Measurements from ENCODE around the gene GRXCR2. TPM values are rescaled to one million over a fixed set of nuclear protein-coding genes. Genes with fewer than 3 reads are reported as not detected.

Gene GRXCR2
- not detected for total RNA-seq

GRCh38 chr5:145872914-145873313 is at the start of gene GRXCR2:
GRXCR2 (minus strand) TSS chr5:145873014; CDS start chr5:145872968, 46 bp downstream.
- H3K36me3 Mint-ChIP-seq (ENCODE audit: low read depth) = no peaks in the 10 kb centered on the region
- DNase-seq = no peak
- ChIA-PET POLR2A (no interaction called here), CTCF (no interaction called here)
- no peak within 1 kb of the TSS for H3K4me3 Mint-ChIP-seq
- H3K27me3 Mint-ChIP-seq = peaks cover 11% of the 10 kb centered on the region
- no peak within 1 kb of the TSS for H3K27ac Mint-ChIP-seq
- H3K9me3 Mint-ChIP-seq = no peaks in the 10 kb centered on the region
- no peaks in the 10 kb centered on the region for H3K4me1 Mint-ChIP-seq

GRCh38 chr5:145922059-145922458 is 49.2 kb upstream of the GRXCR2 start:
- peaks cover 3% of the 10 kb centered on the region for H3K4me1 Mint-ChIP-seq
- no peaks in the 10 kb centered on the region for H3K36me3 Mint-ChIP-seq (ENCODE audit: low read depth)
- ChIA-PET CTCF (no interaction called here), POLR2A (no interaction called here)
- H3K4me3 Mint-ChIP-seq = no peak overlapping the region
- H3K9me3 Mint-ChIP-seq = no peaks in the 10 kb centered on the region
- DNase-seq = no peak
- no peak overlapping the region for H3K27ac Mint-ChIP-seq
- peaks cover 6% of the 10 kb centered on the region for H3K27me3 Mint-ChIP-seq

GRCh38 chr5:145921211-145921610 is 48.4 kb upstream of the GRXCR2 start:
- no peak for DNase-seq
- ChIA-PET CTCF (no interaction called here), POLR2A (no interaction called here)
- Mint-ChIP-seq H3K4me1 (peaks cover 3% of the 10 kb centered on the region), H3K27ac (no peak overlapping the region), H3K9me3 (no peaks in the 10 kb centered on the region), H3K27me3 (peaks cover 9% of the 10 kb centered on the region), H3K36me3 (ENCODE audit: low read depth) (no peaks in the 10 kb centered on the region), H3K4me3 (no peak overlapping the region)

- Mint-ChIP-seq H3K36me3 (ENCODE audit: low read depth) (no peaks in the 10 kb centered on the region), H3K9me3 (no peaks in the 10 kb centered on the region), H3K27ac (no peak overlapping the region), H3K4me3 (no peak overlapping the region), H3K4me1 (peaks cover under 1% of the 10 kb centered on the region), H3K27me3 (peaks cover 9% of the 10 kb centered on the region)
- DNase-seq = no peak
- ChIA-PET CTCF (interaction anchor here (0.5 kb wide), 1 partner anchor 1906 kb away, joined by 4 read pairs; no protein-coding TSS in a partner anchor), POLR2A (no interaction called here)
Measured at GRCh38 chr5:145920542-145921210, 47.9 kb upstream of the GRXCR2 start.

DNA sequence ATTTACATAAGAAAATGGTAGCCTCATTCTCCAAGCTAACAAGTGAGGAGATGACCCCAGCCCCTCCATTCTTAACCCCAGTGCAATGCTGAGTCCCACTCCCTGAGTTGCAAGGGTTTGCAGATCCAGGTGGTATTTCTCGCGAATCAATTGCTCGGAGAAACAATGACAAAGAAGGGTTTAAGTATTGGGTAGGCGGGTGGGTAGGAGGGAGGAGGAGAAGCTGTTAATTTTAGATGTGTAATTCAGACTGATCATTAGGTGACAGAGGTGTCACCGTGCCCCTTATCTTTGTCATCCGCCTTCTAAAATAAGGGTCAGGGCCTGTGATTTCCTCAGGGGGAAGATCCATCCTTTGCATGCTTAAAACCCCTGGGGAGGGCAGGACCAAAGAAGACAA is 46.6 kb upstream of the GRXCR2 start:
- no peak overlapping the region for H3K4me3 Mint-ChIP-seq
- ChIA-PET POLR2A (no interaction called here), CTCF (no interaction called here)
- no peaks in the 10 kb centered on the region for H3K4me1 Mint-ChIP-seq
- no peaks in the 10 kb centered on the region for H3K36me3 Mint-ChIP-seq (ENCODE audit: low read depth)
- H3K27me3 Mint-ChIP-seq = peaks cover 9% of the 10 kb centered on the region
- no peak overlapping the region for H3K27ac Mint-ChIP-seq
- no peak for DNase-seq
- no peaks in the 10 kb centered on the region for H3K9me3 Mint-ChIP-seq

DNA sequence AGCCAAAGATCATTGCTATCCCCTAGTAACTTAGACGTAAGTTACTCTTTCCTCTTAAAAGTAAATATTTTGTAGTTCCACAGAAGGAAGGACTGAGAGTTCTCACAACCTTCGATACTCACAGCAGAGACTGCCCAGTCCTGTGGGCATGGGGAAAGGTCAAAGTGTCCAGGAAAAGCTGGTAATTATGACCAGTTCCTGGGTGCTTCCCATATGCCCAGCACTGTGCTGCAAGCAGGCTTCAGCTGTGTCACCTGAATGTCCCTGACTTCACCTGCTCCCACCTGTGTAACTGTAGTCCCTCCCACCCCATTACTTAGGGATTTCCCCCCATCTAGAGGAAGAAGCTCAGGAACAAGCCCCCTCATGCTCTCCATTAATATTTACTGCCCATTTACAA is 45.6 kb upstream of the GRXCR2 start:
- no peaks in the 10 kb centered on the region for H3K36me3 Mint-ChIP-seq (ENCODE audit: low read depth)
- peaks cover 9% of the 10 kb centered on the region for H3K27me3 Mint-ChIP-seq
- no peak for DNase-seq
- H3K9me3 Mint-ChIP-seq = no peaks in the 10 kb centered on the region
- POLR2A ChIA-PET = no interaction called here
- CTCF ChIA-PET = interaction anchor here (0.9 kb wide), 1 partner anchor 9 kb away, joined by 3 read pairs; no protein-coding TSS in a partner anchor
- no peak overlapping the region for H3K27ac Mint-ChIP-seq
- no peaks in the 10 kb centered on the region for H3K4me1 Mint-ChIP-seq
- no peak overlapping the region for H3K4me3 Mint-ChIP-seq

DNA sequence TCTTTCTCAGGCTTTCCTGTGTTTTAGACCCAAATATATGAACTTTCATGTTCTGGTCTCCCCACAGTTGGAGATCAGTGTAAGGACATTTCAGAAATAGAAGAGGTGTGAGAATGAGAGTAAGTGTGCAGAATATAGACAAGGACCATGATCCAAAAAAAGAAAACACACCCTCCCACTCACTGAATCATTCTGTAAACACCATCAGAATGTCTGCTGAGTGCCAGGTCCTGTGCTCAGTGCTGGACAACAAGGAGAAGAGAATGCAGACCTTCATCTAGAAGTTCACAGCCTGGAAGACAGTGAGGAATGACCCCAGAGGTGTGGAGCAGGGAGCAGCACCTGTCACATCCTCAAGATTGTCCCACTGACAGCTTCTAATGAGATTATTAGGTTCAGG is 44.5 kb upstream of the GRXCR2 start:
- H3K9me3 Mint-ChIP-seq = no peaks in the 10 kb centered on the region
- DNase-seq = no peak
- POLR2A ChIA-PET = no interaction called here
- H3K27me3 Mint-ChIP-seq = peaks cover 11% of the 10 kb centered on the region
- CTCF ChIA-PET = no interaction called here
- no peaks in the 10 kb centered on the region for H3K4me1 Mint-ChIP-seq
- H3K27ac Mint-ChIP-seq = no peak overlapping the region
- H3K4me3 Mint-ChIP-seq = no peak overlapping the region
- no peaks in the 10 kb centered on the region for H3K36me3 Mint-ChIP-seq (ENCODE audit: low read depth)

DNA sequence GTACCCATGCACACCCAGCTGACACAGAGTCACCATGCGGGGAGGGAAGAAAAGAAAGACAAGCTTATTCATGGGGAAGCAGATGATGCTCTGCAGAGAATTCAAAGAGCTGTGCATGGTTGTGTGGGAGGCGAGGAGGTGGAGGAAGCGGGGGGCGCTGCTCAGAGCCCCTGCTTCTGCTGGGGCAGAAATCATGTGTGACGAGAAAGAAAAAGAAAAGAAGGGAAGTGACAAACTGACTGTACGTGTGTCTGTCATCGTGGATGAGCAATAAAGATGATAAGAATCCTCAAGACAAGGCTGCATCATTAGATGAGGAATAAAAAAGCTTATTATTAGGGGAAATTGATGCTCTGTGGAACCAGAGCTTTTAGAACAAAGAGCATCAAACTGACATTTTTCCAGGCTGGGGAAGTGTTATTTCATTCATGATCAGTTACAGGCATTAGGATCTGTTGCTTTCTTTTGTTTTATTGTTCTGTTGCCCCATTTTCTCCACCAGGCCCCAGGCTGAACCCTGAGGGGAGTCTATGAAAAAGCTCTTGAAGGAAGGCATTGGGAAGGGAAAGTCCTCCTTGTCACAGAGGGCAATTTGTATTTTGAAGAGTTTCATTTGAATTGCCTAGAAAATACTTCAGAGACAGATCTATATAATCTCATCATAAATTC is 43.3 kb upstream of the GRXCR2 start:
- CTCF ChIA-PET = interaction anchor here (0.5 kb wide), 1 partner anchor 364 kb away, joined by 6 read pairs; no protein-coding TSS in a partner anchor
- peaks cover 9% of the 10 kb centered on the region for H3K27me3 Mint-ChIP-seq
- no peaks in the 10 kb centered on the region for H3K4me1 Mint-ChIP-seq
- H3K4me3 Mint-ChIP-seq = no peak overlapping the region
- H3K27ac Mint-ChIP-seq = no peak overlapping the region
- H3K36me3 Mint-ChIP-seq (ENCODE audit: low read depth) = no peaks in the 10 kb centered on the region
- no peaks in the 10 kb centered on the region for H3K9me3 Mint-ChIP-seq
- no peak for DNase-seq
- POLR2A ChIA-PET = no interaction called here

DNA sequence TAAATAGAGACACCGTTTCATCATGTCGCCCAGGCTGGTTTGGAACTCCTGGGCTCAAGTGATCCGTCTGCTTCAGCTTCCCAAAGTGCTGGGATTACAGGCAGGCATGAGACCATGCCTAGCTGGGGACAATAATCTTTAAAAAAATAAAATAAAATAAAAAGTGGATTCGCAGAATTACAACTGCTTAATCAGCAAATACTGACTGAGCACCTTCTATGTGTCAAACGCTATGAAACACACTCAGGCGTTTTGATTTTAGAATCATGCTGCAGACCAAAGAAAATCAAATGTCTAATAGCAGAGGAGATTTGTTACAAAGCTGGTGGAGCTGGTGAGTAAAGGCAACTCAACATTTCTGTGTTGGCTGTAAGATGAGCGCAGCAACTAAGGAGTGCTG is 40.9 kb upstream of the GRXCR2 start:
- ChIA-PET CTCF (no interaction called here), POLR2A (no interaction called here)
- DNase-seq = no peak
- H3K9me3 Mint-ChIP-seq = no peaks in the 10 kb centered on the region
- H3K4me1 Mint-ChIP-seq = no peaks in the 10 kb centered on the region
- H3K27me3 Mint-ChIP-seq = peaks cover 16% of the 10 kb centered on the region
- H3K36me3 Mint-ChIP-seq (ENCODE audit: low read depth) = no peaks in the 10 kb centered on the region
- no peak overlapping the region for H3K27ac Mint-ChIP-seq
- H3K4me3 Mint-ChIP-seq = no peak overlapping the region

GRCh38 chr5:145912594-145912993 is 39.8 kb upstream of the GRXCR2 start:
- H3K9me3 Mint-ChIP-seq = no peaks in the 10 kb centered on the region
- POLR2A ChIA-PET = no interaction called here
- no peak overlapping the region for H3K27ac Mint-ChIP-seq
- no peak for DNase-seq
- H3K4me1 Mint-ChIP-seq = no peaks in the 10 kb centered on the region
- CTCF ChIA-PET = no interaction called here
- H3K4me3 Mint-ChIP-seq = no peak overlapping the region
- peaks cover 16% of the 10 kb centered on the region for H3K27me3 Mint-ChIP-seq
- no peaks in the 10 kb centered on the region for H3K36me3 Mint-ChIP-seq (ENCODE audit: low read depth)

- CTCF ChIA-PET = no interaction called here
- no peaks in the 10 kb centered on the region for H3K36me3 Mint-ChIP-seq (ENCODE audit: low read depth)
Measured at GRCh38 chr5:145912019-145912418, 39.2 kb upstream of the GRXCR2 start.

DNA sequence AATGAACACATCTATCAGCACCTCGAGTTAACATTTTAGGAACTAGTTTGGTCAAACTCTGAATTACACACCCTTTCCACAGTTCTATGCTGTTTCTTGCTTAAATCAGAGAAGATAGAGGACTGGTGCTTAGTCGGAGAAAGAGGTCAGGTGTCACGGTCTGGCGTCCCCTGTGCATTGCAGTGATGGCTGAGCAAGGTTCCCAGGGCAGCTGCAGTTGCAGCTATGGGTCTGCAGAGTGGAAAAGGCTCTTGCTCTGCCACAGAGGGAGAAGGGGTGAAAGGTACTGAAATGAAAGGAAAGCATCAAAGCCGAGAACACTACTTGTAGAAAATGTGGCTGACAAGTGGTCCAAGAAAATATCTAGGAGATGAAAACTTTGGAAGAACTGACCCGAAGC is 38.4 kb upstream of the GRXCR2 start:
- no peak overlapping the region for H3K4me3 Mint-ChIP-seq
- ChIA-PET CTCF (no interaction called here), POLR2A (no interaction called here)
- no peak for DNase-seq
- H3K4me1 Mint-ChIP-seq = no peaks in the 10 kb centered on the region
- no peaks in the 10 kb centered on the region for H3K36me3 Mint-ChIP-seq (ENCODE audit: low read depth)
- H3K27ac Mint-ChIP-seq = no peak overlapping the region
- peaks cover 10% of the 10 kb centered on the region for H3K27me3 Mint-ChIP-seq
- H3K9me3 Mint-ChIP-seq = no peaks in the 10 kb centered on the region

More at GRCh38 chr5:145912019-145912418, 39.2 kb upstream of the GRXCR2 start:
- Mint-ChIP-seq H3K27me3 (peaks cover 12% of the 10 kb centered on the region), H3K9me3 (no peaks in the 10 kb centered on the region), H3K27ac (no peak overlapping the region), H3K4me3 (no peak overlapping the region), H3K4me1 (no peaks in the 10 kb centered on the region)
- POLR2A ChIA-PET = no interaction called here
- DNase-seq = no peak

GRCh38 chr5:145908206-145908960 is 35.6 kb upstream of the GRXCR2 start:
- no peak for DNase-seq
- Mint-ChIP-seq H3K27ac (no peak overlapping the region), H3K4me3 (no peak overlapping the region), H3K27me3 (peaks cover 12% of the 10 kb centered on the region), H3K36me3 (ENCODE audit: low read depth) (no peaks in the 10 kb centered on the region), H3K9me3 (no peaks in the 10 kb centered on the region), H3K4me1 (no peaks in the 10 kb centered on the region)
- ChIA-PET CTCF (interaction anchor here (1.5 kb wide), 1 partner anchor 10 kb away, joined by 3 read pairs; no protein-coding TSS in a partner anchor), POLR2A (no interaction called here)
